Measurements from ENCODE around the gene NUCB2.
"Not testable (repeated sequence)": the region's sequence is repeated elsewhere in the genome, so short reads cannot be mapped to it uniquely, and the experiment has no call there.

Gene NUCB2

DNA sequence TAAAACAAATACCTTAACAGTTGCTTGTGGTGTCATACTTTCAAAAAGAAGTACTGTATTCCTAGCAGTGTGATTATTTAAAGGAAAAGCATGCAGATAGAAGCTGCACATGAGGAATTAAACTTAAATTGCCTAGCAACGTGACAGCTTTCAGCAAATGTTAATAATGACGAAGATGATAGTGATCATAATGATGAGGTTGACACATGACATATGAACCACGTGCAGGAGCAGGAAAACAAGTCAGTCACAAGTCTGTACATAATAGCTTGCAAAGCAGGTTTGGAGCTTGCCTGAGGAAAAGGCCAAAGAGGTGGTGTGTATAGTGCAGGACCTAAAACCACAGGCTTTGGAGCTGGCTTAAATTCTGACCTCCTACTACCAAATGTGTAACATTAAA lies 38.2 kb upstream of the NUCB2 start:
- DNase-seq (ENCODE audit: low read depth) = no peak
- TF ChIP-seq, protein P1, sequence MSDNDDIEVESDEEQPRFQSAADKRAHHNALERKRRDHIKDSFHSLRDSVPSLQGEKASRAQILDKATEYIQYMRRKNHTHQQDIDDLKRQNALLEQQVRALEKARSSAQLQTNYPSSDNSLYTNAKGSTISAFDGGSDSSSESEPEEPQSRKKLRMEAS (IDR thresholded peaks at IDR 0.05; ENCODE audit: low read depth, low read length) = no peak
- TF ChIP-seq MYC (IDR thresholded peaks at IDR 0.05; ENCODE audit: low read depth, low read length) = no peak
- no peak for TF ChIP-seq POLR2A (IDR thresholded peaks at IDR 0.05; ENCODE audit: extremely low read depth, insufficient read length)
- TF ChIP-seq, protein P2, sequence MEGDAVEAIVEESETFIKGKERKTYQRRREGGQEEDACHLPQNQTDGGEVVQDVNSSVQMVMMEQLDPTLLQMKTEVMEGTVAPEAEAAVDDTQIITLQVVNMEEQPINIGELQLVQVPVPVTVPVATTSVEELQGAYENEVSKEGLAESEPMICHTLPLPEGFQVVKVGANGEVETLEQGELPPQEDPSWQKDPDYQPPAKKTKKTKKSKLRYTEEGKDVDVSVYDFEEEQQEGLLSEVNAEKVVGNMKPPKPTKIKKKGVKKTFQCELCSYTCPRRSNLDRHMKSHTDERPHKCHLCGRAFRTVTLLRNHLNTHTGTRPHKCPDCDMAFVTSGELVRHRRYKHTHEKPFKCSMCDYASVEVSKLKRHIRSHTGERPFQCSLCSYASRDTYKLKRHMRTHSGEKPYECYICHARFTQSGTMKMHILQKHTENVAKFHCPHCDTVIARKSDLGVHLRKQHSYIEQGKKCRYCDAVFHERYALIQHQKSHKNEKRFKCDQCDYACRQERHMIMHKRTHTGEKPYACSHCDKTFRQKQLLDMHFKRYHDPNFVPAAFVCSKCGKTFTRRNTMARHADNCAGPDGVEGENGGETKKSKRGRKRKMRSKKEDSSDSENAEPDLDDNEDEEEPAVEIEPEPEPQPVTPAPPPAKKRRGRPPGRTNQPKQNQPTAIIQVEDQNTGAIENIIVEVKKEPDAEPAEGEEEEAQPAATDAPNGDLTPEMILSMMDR (IDR thresholded peaks at IDR 0.05; ENCODE audit: low read depth, low read length) = no peak
- no peak overlapping the region for H3K4me3 ChIP-seq (ENCODE audit: low read depth, low read length)

DNA sequence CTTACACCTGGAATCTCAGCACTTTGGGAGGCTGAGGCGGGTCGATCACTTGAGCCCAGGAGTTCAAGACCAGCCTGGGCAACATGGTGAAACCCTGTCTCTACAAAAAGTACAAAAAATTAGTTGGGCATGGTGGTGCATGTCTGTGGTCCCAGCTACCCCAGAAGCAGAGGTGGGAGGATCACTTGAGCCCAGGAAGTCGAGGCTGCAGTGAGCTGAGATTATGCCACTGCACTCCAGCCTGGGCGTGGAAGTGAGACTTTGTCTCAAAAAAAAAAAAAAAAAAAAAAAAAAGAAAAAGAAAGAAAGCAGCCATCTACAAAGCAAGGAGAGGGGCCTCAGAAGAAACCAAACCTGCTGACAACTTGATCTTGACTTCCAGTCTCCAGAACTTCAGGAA lies 36.6 kb upstream of the NUCB2 start:
- not testable (repeated sequence) for H3K4me3 ChIP-seq (ENCODE audit: low read depth, low read length); DNase-seq (ENCODE audit: low read depth)

DNA sequence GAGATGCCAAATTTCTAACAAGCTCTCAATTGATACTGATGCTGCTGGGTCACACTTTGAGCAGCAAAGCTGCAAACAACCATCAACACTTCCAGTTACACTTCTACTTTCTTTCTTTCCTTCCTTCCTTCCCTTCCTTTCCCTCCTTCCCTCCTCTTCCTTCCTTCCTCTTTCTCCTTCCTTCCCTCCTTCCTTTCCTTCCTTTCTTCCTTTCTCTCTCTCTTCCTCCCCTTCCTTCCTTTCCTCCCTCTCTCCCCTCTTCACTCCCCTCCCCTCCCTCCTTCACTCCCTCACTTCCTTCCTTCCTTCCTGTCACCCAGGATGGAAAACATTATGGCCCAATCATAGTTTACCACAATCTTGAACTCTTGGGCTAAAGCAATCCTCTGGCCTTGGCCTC lies 35.8 kb upstream of the NUCB2 start:
- TF ChIP-seq MYC (IDR thresholded peaks at IDR 0.05; ENCODE audit: low read depth, low read length) (no peak), POLR2A (IDR thresholded peaks at IDR 0.05; ENCODE audit: extremely low read depth, insufficient read length) (no peak)
- TF ChIP-seq, protein P2 (IDR thresholded peaks at IDR 0.05; ENCODE audit: low read depth, low read length) = no peak
- TF ChIP-seq, protein P1 (IDR thresholded peaks at IDR 0.05; ENCODE audit: low read depth, low read length) = no peak
- no peak overlapping the region for H3K4me3 ChIP-seq (ENCODE audit: low read depth, low read length)
- DNase-seq (ENCODE audit: low read depth) = no peak

DNA sequence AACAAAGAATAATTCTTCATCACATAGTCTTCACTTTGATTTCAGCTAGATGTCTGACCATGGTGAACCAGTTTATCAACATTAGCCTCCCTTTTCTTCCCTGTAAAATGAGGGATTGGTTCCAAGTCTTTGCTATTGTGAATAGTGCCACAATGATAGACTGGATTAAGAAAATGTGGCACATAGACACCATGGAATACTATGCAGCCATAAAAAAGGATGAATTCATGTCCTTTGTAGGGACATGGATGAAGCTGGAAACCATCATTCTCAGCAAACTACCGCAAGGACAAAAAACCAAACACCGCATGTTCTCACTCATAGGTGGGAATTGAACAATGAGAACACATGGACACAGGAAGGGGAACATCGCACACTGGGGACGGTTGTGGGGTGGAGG lies 33.6 kb upstream of the NUCB2 start:
- H3K4me3 ChIP-seq (ENCODE audit: low read depth, low read length); DNase-seq (ENCODE audit: low read depth): not testable (repeated sequence)

DNA sequence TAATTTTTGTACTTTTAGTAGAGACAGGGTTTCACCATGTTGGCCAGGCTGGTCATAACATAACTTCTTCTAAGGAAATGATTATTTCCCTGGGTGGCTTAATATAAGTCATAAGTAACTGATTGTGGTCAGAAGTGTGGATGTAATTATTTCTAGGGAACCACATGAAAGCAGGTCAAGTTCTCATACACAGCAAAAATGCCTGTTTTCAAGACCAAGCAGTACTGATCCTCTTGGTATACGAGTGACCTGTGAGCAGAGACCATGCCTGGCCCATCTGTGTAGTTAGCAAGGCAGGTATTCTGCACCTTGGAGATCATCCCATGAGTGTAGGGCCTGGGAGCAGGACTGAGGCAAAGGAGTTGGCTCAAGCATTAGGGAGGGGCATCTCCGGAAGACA lies 32.5 kb upstream of the NUCB2 start:
- DNase-seq (ENCODE audit: low read depth) = no peak
- TF ChIP-seq MYC (IDR thresholded peaks at IDR 0.05; ENCODE audit: low read depth, low read length) (no peak), POLR2A (IDR thresholded peaks at IDR 0.05; ENCODE audit: extremely low read depth, insufficient read length) (no peak)
- TF ChIP-seq, protein P2 (IDR thresholded peaks at IDR 0.05; ENCODE audit: low read depth, low read length) = no peak
- TF ChIP-seq, protein P1 (IDR thresholded peaks at IDR 0.05; ENCODE audit: low read depth, low read length) = no peak

DNA sequence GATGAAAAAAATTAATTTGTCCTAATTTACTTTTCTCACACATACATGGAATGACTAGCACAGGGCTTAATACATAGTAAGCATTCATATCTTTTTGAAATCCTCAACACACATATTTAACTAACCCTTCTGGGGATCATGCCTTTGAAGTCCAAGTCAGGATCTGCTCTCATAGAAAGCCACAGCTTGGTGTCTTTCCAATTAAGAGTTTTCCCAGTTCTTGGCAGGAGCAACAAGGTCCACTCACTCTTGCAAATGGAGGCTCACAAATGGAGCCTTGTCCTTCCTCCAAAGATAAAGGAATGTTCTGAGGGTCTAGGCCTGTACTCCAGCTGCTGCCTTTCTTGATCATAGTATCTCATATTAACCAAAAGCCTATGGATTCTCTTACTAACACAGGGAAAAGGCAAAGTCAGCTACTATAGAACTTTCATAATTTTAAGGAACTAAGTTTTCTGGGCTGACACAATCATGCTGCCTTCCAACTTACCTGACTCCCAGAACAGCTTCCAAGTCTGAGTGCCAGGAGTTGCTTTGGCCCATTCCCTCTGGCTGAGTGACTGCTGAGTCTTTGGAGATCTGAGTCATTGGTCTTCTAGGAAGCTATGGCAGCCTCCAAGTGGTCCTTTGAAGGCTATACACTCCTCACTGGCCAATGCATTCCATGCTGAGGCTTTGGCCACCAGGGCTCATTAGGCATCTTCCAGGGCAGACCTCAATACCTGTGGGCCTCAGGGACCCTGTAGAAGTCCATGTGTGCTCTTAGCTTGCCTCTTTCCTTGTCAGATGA lies 25.8 kb upstream of the NUCB2 start:
- TF ChIP-seq, protein P1 (IDR thresholded peaks at IDR 0.05; ENCODE audit: low read depth, low read length) = no peak
- TF ChIP-seq, protein P2 (IDR thresholded peaks at IDR 0.05; ENCODE audit: low read depth, low read length) = no peak
- no peak for TF ChIP-seq MYC (IDR thresholded peaks at IDR 0.05; ENCODE audit: low read depth, low read length)
- TF ChIP-seq POLR2A (IDR thresholded peaks at IDR 0.05; ENCODE audit: extremely low read depth, insufficient read length) = no peak
- DNase-seq (ENCODE audit: low read depth) = no peak

More for the DNA sequence above, 32.5 kb upstream of the NUCB2 start:
- H3K4me3 ChIP-seq (ENCODE audit: low read depth, low read length) = no peak overlapping the region

DNA sequence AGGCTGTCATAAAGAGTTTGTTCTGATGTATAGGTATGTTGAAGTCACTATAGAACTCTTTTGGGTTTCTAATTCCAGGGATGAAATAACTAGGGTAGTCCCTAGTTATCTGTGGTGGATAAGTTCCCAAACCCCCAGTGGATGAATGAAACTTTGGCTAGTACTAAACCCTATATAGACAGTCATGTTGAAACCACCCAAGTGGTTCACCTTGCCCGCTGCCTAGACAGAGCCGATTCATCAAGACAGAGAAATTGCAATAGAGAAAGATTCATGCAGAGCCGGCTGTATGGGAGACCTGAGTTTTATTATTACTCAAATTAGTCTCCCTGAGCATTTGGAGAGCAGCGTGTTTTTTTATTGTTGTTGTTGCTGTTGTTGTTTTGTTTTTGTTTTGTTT lies 23.8 kb upstream of the NUCB2 start:
- H3K4me3 ChIP-seq (ENCODE audit: low read depth, low read length) = no peak overlapping the region
- TF ChIP-seq POLR2A (IDR thresholded peaks at IDR 0.05; ENCODE audit: extremely low read depth, insufficient read length) = no peak
- TF ChIP-seq, protein P1 (IDR thresholded peaks at IDR 0.05; ENCODE audit: low read depth, low read length) = no peak
- no peak for DNase-seq (ENCODE audit: low read depth)

More for the DNA sequence above, 25.8 kb upstream of the NUCB2 start:
- H3K4me3 ChIP-seq (ENCODE audit: low read depth, low read length) = no peak overlapping the region
